Fibroblast of the aortic adventitia (primary cell): ENCODE results near the gene DHX29. TPM values are rescaled to one million over a fixed set of nuclear protein-coding genes. Genes with fewer than 3 reads are reported as not detected.

Source experiments
- DNase-seq: peaks from one replicate; pipeline ENCODE4 v3.0.0-alpha.2; 2010; ENCODE audit warnings: low read depth
- H3K4me3 ChIP-seq: 2 replicates; pipeline ENCODE4 v1.5.1; 2011; ENCODE audit warnings: low read depth, mild to moderate bottlenecking, control low read depth, low read length, moderate library complexity
- CTCF ChIP-seq: IDR thresholded peaks from 2 replicates; pipeline ENCODE4 v1.5.1; 2011; ENCODE audit warnings: mild to moderate bottlenecking, low read length, control low read depth, inconsistent platforms; ENCODE audit not compliant: insufficient read depth
- total RNA-seq: library from RNA; depleted of rRNA; stranded (reverse); fragments of >200 nt; gene quantifications from 2 replicates; pipeline ENCODE4 v1.2.3, GENCODE V29; 2012; ENCODE audit warnings: low replicate concordance

DHX29 gene
- total RNA-seq, 1 donor = 53.4 TPM

DNA sequence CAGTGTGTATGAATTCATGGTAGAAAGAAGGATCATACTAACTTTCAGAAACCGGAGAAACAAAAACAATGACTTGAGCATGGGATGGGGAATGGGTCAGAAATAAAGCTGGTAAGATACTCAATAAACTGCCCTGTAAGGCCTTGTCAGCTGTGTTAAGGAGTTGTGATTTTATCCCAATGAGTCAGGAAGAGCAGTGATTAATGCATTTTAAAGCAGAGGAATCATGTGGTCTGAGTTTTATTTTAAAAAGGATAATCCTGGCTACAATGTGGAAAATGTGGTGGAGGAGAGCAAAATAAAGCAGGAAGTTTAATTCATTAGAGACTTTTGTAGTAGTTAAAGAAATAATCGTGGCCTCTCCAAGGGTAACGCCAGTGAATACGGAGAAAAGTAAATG, 28.7 kb downstream of the DHX29 start:
- DNase-seq = peak; percentile 11
- no peak overlapping the region for H3K4me3 ChIP-seq
- TF ChIP-seq CTCF = no peak

DNA sequence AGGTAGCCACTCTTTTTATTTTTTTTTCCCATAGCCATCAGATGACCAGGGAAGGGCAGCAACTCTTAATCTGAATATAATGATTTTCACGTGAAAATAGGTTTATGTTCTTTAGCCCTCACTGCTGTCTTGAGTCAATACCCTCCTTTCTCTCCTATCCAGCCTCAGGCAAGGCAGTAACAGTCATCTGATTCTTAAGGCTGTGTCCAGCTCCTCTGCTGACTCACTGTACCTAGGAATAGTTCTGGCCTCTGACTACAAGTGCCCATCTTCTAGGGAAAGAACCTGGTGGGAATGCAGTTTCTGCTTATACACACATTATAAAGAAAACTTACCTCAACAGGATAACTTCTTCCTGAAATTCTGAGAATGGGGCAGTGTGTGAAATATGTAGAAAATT, 30.7 kb downstream of the DHX29 start:
- TF ChIP-seq CTCF = no peak
- H3K4me3 ChIP-seq = no peak overlapping the region
- DNase-seq = peak; percentile 2

- no peak for DNase-seq
- TF ChIP-seq CTCF = no peak
- no peak overlapping the region for H3K4me3 ChIP-seq
Observed at GRCh38 chr5:55258339-55258738, 49.2 kb downstream of the DHX29 start.

- no peak for TF ChIP-seq CTCF
- no peak overlapping the region for H3K4me3 ChIP-seq
- DNase-seq = no peak
Observed at GRCh38 chr5:55254802-55255201, 52.7 kb downstream of the DHX29 start.

GRCh38 chr5:55250064-55250463, 57.4 kb downstream of the DHX29 start:
- no peak for DNase-seq
- no peak for TF ChIP-seq CTCF
- H3K4me3 ChIP-seq = no peak overlapping the region

GRCh38 chr5:55241746-55242145, 65.7 kb downstream of the DHX29 start:
- DNase-seq = no peak
- no peak overlapping the region for H3K4me3 ChIP-seq
- TF ChIP-seq CTCF = no peak

GRCh38 chr5:55236800-55237199, 70.7 kb downstream of the DHX29 start:
- no peak overlapping the region for H3K4me3 ChIP-seq
- TF ChIP-seq CTCF = no peak
- no peak for DNase-seq
